ENCODE results near the gene DDX17. TPM values are rescaled to one million over a fixed set of nuclear protein-coding genes. Genes with fewer than 3 reads are reported as not detected.

DDX17 gene
- total RNA-seq, 1 donor from 2014 or later = 651 TPM

GRCh38 chr22:38440747-38441350, 65.3 kb downstream of the DDX17 start:
- Mint-ChIP-seq H3K27me3 (peaks cover 27% of the 10 kb centered on the region), H3K4me1 (ENCODE audit: low read depth) (peaks cover 3% of the 10 kb centered on the region), H3K27ac (no peak overlapping the region), H3K36me3 (ENCODE audit: insufficient read depth) (no peaks in the 10 kb centered on the region), H3K4me3 (ENCODE audit: low read depth) (no peak overlapping the region), H3K9me3 (ENCODE audit: low read depth) (no peaks in the 10 kb centered on the region)
- no peak for TF ChIP-seq CTCF (IDR thresholded peaks at IDR 0.05; ENCODE audit: unreplicated experiment)
- DNase-seq (ENCODE audit: low spot score, unreplicated experiment) = no peak

- DNase-seq (ENCODE audit: low spot score, unreplicated experiment) = no peak
- Mint-ChIP-seq H3K4me3 (ENCODE audit: low read depth) (no peak overlapping the region), H3K9me3 (ENCODE audit: low read depth) (no peaks in the 10 kb centered on the region), H3K4me1 (ENCODE audit: low read depth) (no peaks in the 10 kb centered on the region), H3K27me3 (peaks cover 15% of the 10 kb centered on the region), H3K36me3 (ENCODE audit: insufficient read depth) (no peaks in the 10 kb centered on the region), H3K27ac (no peak overlapping the region)
- no peak for TF ChIP-seq CTCF (IDR thresholded peaks at IDR 0.05; ENCODE audit: unreplicated experiment)
Measured at GRCh38 chr22:38437416-38437815, 68.7 kb downstream of the DDX17 start.

GRCh38 chr22:38436629-38437395, 69.3 kb downstream of the DDX17 start:
- peaks cover 15% of the 10 kb centered on the region for H3K27me3 Mint-ChIP-seq

GRCh38 chr22:38435965-38436364, 70.1 kb downstream of the DDX17 start:
- no peak for TF ChIP-seq CTCF (IDR thresholded peaks at IDR 0.05; ENCODE audit: unreplicated experiment)
- H3K27me3 Mint-ChIP-seq = peaks cover 11% of the 10 kb centered on the region
- H3K4me3 Mint-ChIP-seq (ENCODE audit: low read depth) = no peak overlapping the region
- H3K27ac Mint-ChIP-seq = no peak overlapping the region
- DNase-seq (ENCODE audit: low spot score, unreplicated experiment) = no peak
- no peaks in the 10 kb centered on the region for H3K9me3 Mint-ChIP-seq (ENCODE audit: low read depth)
- H3K4me1 Mint-ChIP-seq (ENCODE audit: low read depth) = no peaks in the 10 kb centered on the region
- H3K36me3 Mint-ChIP-seq (ENCODE audit: insufficient read depth) = no peaks in the 10 kb centered on the region

More at GRCh38 chr22:38436629-38437395, 69.3 kb downstream of the DDX17 start:
- no peaks in the 10 kb centered on the region for H3K9me3 Mint-ChIP-seq (ENCODE audit: low read depth)
- H3K36me3 Mint-ChIP-seq (ENCODE audit: insufficient read depth) = no peaks in the 10 kb centered on the region
- H3K27ac Mint-ChIP-seq = no peak overlapping the region
- TF ChIP-seq CTCF (IDR thresholded peaks at IDR 0.05; ENCODE audit: unreplicated experiment) = no peak
- H3K4me1 Mint-ChIP-seq (ENCODE audit: low read depth) = no peaks in the 10 kb centered on the region
- no peak overlapping the region for H3K4me3 Mint-ChIP-seq (ENCODE audit: low read depth)
- DNase-seq (ENCODE audit: low spot score, unreplicated experiment) = no peak

GRCh38 chr22:38435010-38435409, 71.1 kb downstream of the DDX17 start:
- no peak for TF ChIP-seq CTCF (IDR thresholded peaks at IDR 0.05; ENCODE audit: unreplicated experiment)
- no peaks in the 10 kb centered on the region for H3K9me3 Mint-ChIP-seq (ENCODE audit: low read depth)
- no peak for DNase-seq (ENCODE audit: low spot score, unreplicated experiment)
- H3K27ac Mint-ChIP-seq = no peak overlapping the region
- H3K27me3 Mint-ChIP-seq = peaks cover 6% of the 10 kb centered on the region
- no peak overlapping the region for H3K4me3 Mint-ChIP-seq (ENCODE audit: low read depth)
- no peaks in the 10 kb centered on the region for H3K36me3 Mint-ChIP-seq (ENCODE audit: insufficient read depth)
- H3K4me1 Mint-ChIP-seq (ENCODE audit: low read depth) = no peaks in the 10 kb centered on the region
